ENCODE measurements around the gene ADPRHL1. TPM values are rescaled to one million over a fixed set of nuclear protein-coding genes. Genes with fewer than 3 reads are reported as not detected.

ADPRHL1 gene
- total RNA-seq, 4 donors from 2014 or later = 1.9 to 9.4 (median 6.5) TPM

DNA sequence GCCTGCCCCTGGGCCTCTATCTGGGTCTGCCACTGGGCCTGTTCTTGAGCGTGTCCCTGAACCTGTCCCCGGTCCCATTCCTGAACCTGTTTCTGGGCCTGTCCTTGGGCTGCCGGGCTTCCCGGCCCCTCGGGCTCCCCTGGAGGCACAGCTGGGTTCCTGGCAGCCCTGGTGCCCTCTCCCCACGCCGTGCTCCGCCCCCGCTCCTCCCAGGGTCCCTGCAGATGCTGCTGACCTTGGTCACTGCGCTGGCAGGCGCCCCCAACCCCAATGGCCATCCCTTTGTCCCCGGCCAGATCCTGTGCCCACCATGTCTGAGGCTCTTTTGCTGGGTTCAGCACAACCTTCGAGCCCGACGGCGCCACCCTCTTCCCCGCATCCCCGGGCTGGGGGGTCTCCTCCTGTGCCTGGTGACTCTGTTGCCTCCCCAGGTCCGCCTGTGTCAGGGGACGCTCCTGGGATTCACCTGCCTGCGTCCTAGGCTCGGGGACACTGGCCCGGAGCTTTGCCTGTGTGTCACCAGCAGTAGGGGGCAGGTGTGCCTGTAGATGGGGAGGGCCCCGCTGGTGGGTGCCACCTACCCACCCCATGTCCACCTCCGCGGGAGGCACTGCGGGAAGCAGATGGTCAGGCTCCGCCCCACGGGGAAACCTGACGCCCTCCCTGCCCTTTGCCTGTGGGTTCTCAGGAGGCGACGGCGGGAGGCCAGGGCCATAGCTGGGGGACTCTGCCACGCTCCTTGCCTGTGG lies 48.4 kb downstream of the ADPRHL1 start:
- WGBS, 2 donors = 88 to 95% methylated on average over 22 to 29 of the region's 34 CpGs
- DNase-seq (ENCODE audit: low spot score in 2 of 2) = peak in 1 of 2 donors; percentile 82
- no peak overlapping the region for H3K4me3 ChIP-seq (ENCODE audit: low read depth, poor library complexity, severe bottlenecking)
- no peak for TF ChIP-seq POLR2A (IDR thresholded peaks at IDR 0.05)
- TF ChIP-seq, protein P1, sequence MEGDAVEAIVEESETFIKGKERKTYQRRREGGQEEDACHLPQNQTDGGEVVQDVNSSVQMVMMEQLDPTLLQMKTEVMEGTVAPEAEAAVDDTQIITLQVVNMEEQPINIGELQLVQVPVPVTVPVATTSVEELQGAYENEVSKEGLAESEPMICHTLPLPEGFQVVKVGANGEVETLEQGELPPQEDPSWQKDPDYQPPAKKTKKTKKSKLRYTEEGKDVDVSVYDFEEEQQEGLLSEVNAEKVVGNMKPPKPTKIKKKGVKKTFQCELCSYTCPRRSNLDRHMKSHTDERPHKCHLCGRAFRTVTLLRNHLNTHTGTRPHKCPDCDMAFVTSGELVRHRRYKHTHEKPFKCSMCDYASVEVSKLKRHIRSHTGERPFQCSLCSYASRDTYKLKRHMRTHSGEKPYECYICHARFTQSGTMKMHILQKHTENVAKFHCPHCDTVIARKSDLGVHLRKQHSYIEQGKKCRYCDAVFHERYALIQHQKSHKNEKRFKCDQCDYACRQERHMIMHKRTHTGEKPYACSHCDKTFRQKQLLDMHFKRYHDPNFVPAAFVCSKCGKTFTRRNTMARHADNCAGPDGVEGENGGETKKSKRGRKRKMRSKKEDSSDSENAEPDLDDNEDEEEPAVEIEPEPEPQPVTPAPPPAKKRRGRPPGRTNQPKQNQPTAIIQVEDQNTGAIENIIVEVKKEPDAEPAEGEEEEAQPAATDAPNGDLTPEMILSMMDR (IDR thresholded peaks at IDR 0.05) = no peak
- intact Hi-C loops (cut with DNase I; ENCODE audit: low total_unique reads) = loop anchor here (10.0 kb wide), 1 partner anchor 440 kb away; the partner anchor contains the start of gene MCF2L

DNA sequence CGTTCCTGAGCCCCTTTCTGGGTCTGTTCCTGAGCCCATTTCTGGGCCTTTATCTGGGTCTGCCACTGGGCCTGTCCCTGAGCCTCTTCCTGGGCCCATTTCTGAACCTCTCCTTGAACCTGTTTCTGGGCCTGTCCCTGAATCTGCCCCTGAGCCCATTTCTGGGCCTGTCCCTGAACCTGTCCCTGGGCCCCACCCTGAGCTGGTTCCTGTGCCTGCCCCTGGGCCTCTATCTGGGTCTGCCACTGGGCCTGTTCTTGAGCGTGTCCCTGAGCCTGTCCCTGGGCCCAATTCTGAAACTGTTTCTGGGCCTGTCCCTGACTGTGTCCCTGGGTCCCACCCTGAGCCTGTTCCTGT lies 48.9 kb downstream of the ADPRHL1 start:
- no peak overlapping the region for H3K4me3 ChIP-seq (ENCODE audit: low read depth, poor library complexity, severe bottlenecking)
- WGBS, 2 donors = 76 to 88% methylated on average over 2 of the region's 2 CpGs
- DNase-seq (ENCODE audit: low spot score in 2 of 2) = no peak
- intact Hi-C loops (cut with DNase I; ENCODE audit: low total_unique reads) = loop anchor here (10.0 kb wide), 1 partner anchor 440 kb away; the partner anchor contains the start of gene MCF2L
- TF ChIP-seq POLR2A (IDR thresholded peaks at IDR 0.05) = no peak
- TF ChIP-seq, protein P1 (IDR thresholded peaks at IDR 0.05) = no peak

DNA sequence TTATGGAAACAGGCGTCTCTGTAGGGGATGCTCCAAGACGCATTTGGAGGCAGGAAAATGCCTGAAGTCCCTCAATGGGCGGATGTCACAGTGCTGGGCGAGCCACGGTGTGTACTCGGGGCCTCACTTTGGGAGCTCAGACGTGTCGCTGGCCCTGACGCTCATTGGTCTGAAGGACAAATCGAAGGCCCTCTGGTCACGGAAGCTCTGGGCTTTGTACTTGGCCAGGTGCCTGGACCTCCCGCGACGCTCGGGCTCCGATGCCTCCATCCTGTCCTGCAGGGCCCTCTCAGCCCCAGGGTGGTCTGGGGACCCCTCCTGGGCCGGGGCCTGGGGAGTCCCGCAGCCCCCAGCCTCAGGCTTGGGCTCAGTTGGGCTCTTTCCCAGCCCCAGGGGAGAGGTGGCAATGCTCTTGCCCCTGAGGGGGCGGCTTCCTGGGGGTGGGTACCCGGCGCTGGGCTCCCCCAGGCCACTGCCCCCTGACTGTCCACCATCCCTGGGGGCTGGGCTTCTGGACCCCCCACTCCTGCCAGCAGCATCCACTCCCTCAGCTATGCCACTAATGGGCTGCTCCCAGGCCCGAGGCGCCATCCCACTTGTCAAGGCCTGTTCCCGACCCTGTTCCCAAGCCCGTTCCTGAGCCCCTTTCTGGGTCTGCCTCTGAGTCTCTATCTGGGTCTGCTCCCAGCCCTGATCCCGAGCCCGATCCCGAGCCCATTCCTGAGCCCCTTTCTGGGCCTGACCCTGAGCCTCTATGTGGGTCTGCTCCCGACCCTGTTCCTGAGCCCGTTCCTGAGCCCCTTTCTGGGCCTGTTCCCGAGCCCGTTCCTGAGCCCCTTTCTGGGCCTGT lies 49.8 kb downstream of the ADPRHL1 start:
- peak in 1 of 2 donors; percentile 85 for DNase-seq (ENCODE audit: low spot score in 2 of 2)
- no peak overlapping the region for H3K4me3 ChIP-seq (ENCODE audit: low read depth, poor library complexity, severe bottlenecking)
- TF ChIP-seq POLR2A (IDR thresholded peaks at IDR 0.05) = no peak
- TF ChIP-seq, protein P1 (IDR thresholded peaks at IDR 0.05) = no peak
- 83 to 89% methylated on average over 26 to 27 of the region's 32 CpGs for WGBS, 2 donors
- intact Hi-C loops (cut with DNase I; ENCODE audit: low total_unique reads) = loop anchor here (10.0 kb wide), 1 partner anchor 439 kb away; the partner anchor contains the start of gene MCF2L

DNA sequence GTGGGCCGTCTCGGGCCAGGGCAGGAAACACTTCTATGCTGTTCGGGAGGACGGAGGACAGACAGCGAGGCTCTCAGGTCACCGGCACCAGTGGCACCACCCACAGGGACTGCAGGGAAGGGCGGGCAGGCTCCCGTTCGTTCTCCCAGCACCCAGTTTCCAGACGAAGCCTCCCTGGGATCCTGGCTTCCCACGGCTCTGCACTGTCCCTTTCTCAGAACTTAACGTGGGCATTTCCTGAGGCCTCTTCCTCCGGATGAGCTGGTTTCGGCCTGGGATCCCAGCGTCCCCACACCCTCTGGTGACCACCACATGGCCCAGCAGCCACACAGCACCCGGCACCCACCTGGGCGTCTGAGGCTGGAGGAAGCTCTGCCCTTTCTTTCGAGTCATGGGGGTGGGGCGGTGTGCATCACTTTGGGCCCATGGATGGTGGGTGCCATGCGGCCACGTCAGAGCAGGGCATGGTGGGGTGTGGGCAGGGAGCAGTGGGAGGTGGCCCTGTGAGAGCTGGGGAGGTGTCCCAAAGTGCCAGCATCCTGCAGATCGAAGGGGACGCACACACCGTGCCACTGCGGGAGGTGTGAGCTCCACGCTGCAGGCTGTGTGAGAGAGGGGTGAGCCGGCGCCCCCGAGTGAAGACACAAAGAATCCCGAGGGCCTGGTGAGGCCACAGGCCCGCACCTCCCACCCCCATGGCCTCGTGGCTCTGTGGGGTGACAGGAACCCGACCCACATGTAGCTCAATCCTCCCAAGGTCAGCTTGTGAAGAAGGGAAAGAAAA lies 50.6 kb downstream of the ADPRHL1 start:
- WGBS, 2 donors = 81 to 84% methylated on average over 33 of the region's 33 CpGs
- peak in 1 of 2 donors; percentile 67 for DNase-seq (ENCODE audit: low spot score in 2 of 2)
- intact Hi-C loops (cut with DNase I; ENCODE audit: low total_unique reads) = loop anchor here (10.0 kb wide), 1 partner anchor 438 kb away; the partner anchor contains the start of gene MCF2L
- no peak overlapping the region for H3K4me3 ChIP-seq (ENCODE audit: low read depth, poor library complexity, severe bottlenecking)
- TF ChIP-seq, protein P1 (IDR thresholded peaks at IDR 0.05) = no peak
- TF ChIP-seq POLR2A (IDR thresholded peaks at IDR 0.05) = no peak
